ENCODE measurements around the gene SFXN4. TPM values are rescaled to one million over a fixed set of nuclear protein-coding genes. Genes with fewer than 3 reads are reported as not detected.
"Not testable (repeated sequence)": the region's sequence is repeated elsewhere in the genome, so short reads cannot be mapped to it uniquely, and the experiment has no call there.

SFXN4 gene
- polyA plus RNA-seq, 4 donors: 35.4 to 63.7 (median 54.4) TPM

- Histone ChIP-seq H3K4me3 (ENCODE audit: low read depth in 1 of 3, low read length in 3 of 3) (no peak overlapping the region), H3K27ac (ENCODE audit: low read depth in 1 of 3, low read length in 2 of 3) (no peak overlapping the region), H3K9me3 (ENCODE audit: control insufficient read depth in 2 of 2, insufficient read depth in 1 of 2, low read depth in 1 of 2, low read length in 1 of 2) (no peaks in the 10 kb centered on the region), H3K36me3 (ENCODE audit: control insufficient read depth in 3 of 3, insufficient read depth in 2 of 3, low read depth in 1 of 3, low read length in 3 of 3) (peaks cover 5 to 56% (median 5%) of the 10 kb centered on the region in 3 donors), H3K4me1 (ENCODE audit: control insufficient read depth in 3 of 3, insufficient read depth in 2 of 3, low read depth in 1 of 3, low read length in 2 of 3) (peaks cover 0 to 6% (median 2%) of the 10 kb centered on the region in 3 donors), H3K27me3 (ENCODE audit: control insufficient read depth in 3 of 3, insufficient read depth in 3 of 3, low read length in 3 of 3) (no peaks in the 10 kb centered on the region)
- DNase-seq (no peak), FAIRE-seq (no peak)
- WGBS, 3 donors: 95 to 98% (median 96%) methylated on average over 5 of the region's 5 CpGs
Measured at GRCh38 chr10:119162452-119163092, 2.9 kb downstream of the SFXN4 start.

- Histone ChIP-seq H3K9me3 (ENCODE audit: control insufficient read depth in 2 of 2, insufficient read depth in 1 of 2, low read depth in 1 of 2, low read length in 1 of 2) (no peaks in the 10 kb centered on the region), H3K27me3 (ENCODE audit: control insufficient read depth in 3 of 3, insufficient read depth in 3 of 3, low read length in 3 of 3) (no peaks in the 10 kb centered on the region), H3K36me3 (ENCODE audit: control insufficient read depth in 3 of 3, insufficient read depth in 2 of 3, low read depth in 1 of 3, low read length in 3 of 3) (peaks cover 5 to 55% (median 5%) of the 10 kb centered on the region in 3 donors), H3K4me1 (ENCODE audit: control insufficient read depth in 3 of 3, insufficient read depth in 2 of 3, low read depth in 1 of 3, low read length in 2 of 3) (peaks cover 0 to 6% (median 2%) of the 10 kb centered on the region in 3 donors), H3K27ac (ENCODE audit: low read depth in 1 of 3, low read length in 2 of 3) (no peak overlapping the region), H3K4me3 (ENCODE audit: low read depth in 1 of 3, low read length in 3 of 3) (no peak overlapping the region)
- FAIRE-seq: no peak
- DNase-seq: no peak
- 66 to 69% (median 68%) methylated on average over 11 of the region's 11 CpGs for WGBS, 3 donors
Measured at GRCh38 chr10:119161680-119162451, 3.6 kb downstream of the SFXN4 start.

- WGBS, 3 donors: 82 to 85% (median 84%) methylated on average over 8 of the region's 8 CpGs
- peaks cover 12 to 74% (median 18%) of the 10 kb centered on the region in 3 donors for H3K36me3 ChIP-seq (ENCODE audit: control insufficient read depth in 3 of 3, insufficient read depth in 2 of 3, low read depth in 1 of 3, low read length in 3 of 3)
- no peak for FAIRE-seq
Measured at GRCh38 chr10:119159332-119159731, 6.2 kb downstream of the SFXN4 start.

GRCh38 chr10:119153661-119154060, 11.9 kb downstream of the SFXN4 start:
- H3K27ac ChIP-seq (ENCODE audit: low read depth in 1 of 3, low read length in 2 of 3): no peak overlapping the region
- H3K4me3 ChIP-seq (ENCODE audit: low read depth in 1 of 3, low read length in 3 of 3): no peak overlapping the region
- DNase-seq: no peak
- 95 to 97% (median 96%) methylated on average over 12 of the region's 12 CpGs for WGBS, 3 donors
- H3K9me3 ChIP-seq (ENCODE audit: control insufficient read depth in 2 of 2, insufficient read depth in 1 of 2, low read depth in 1 of 2, low read length in 1 of 2): no peaks in the 10 kb centered on the region
- no peak for FAIRE-seq
- no peaks in the 10 kb centered on the region for H3K4me1 ChIP-seq (ENCODE audit: control insufficient read depth in 3 of 3, insufficient read depth in 2 of 3, low read depth in 1 of 3, low read length in 2 of 3)
- peaks cover 12 to 76% (median 19%) of the 10 kb centered on the region in 3 donors for H3K36me3 ChIP-seq (ENCODE audit: control insufficient read depth in 3 of 3, insufficient read depth in 2 of 3, low read depth in 1 of 3, low read length in 3 of 3)
- H3K27me3 ChIP-seq (ENCODE audit: control insufficient read depth in 3 of 3, insufficient read depth in 3 of 3, low read length in 3 of 3): no peaks in the 10 kb centered on the region

More at GRCh38 chr10:119159332-119159731, 6.2 kb downstream of the SFXN4 start:
- Histone ChIP-seq H3K27ac (ENCODE audit: low read depth in 1 of 3, low read length in 2 of 3) (no peak overlapping the region), H3K27me3 (ENCODE audit: control insufficient read depth in 3 of 3, insufficient read depth in 3 of 3, low read length in 3 of 3) (no peaks in the 10 kb centered on the region), H3K4me1 (ENCODE audit: control insufficient read depth in 3 of 3, insufficient read depth in 2 of 3, low read depth in 1 of 3, low read length in 2 of 3) (no peaks in the 10 kb centered on the region), H3K4me3 (ENCODE audit: low read depth in 1 of 3, low read length in 3 of 3) (no peak overlapping the region), H3K9me3 (ENCODE audit: control insufficient read depth in 2 of 2, insufficient read depth in 1 of 2, low read depth in 1 of 2, low read length in 1 of 2) (no peaks in the 10 kb centered on the region)
- no peak for DNase-seq

- WGBS, 3 donors: 88 to 95% (median 93%) methylated on average over 5 of the region's 5 CpGs
- no peak for DNase-seq
- Histone ChIP-seq H3K4me1 (ENCODE audit: control insufficient read depth in 3 of 3, insufficient read depth in 2 of 3, low read depth in 1 of 3, low read length in 2 of 3) (no peaks in the 10 kb centered on the region), H3K36me3 (ENCODE audit: control insufficient read depth in 3 of 3, insufficient read depth in 2 of 3, low read depth in 1 of 3, low read length in 3 of 3) (peaks cover 12 to 75% (median 17%) of the 10 kb centered on the region in 3 donors), H3K4me3 (ENCODE audit: low read depth in 1 of 3, low read length in 3 of 3) (no peak overlapping the region), H3K27me3 (ENCODE audit: control insufficient read depth in 3 of 3, insufficient read depth in 3 of 3, low read length in 3 of 3) (no peaks in the 10 kb centered on the region), H3K27ac (ENCODE audit: low read depth in 1 of 3, low read length in 2 of 3) (no peak overlapping the region), H3K9me3 (ENCODE audit: control insufficient read depth in 2 of 2, insufficient read depth in 1 of 2, low read depth in 1 of 2, low read length in 1 of 2) (no peaks in the 10 kb centered on the region)
- no peak for FAIRE-seq
Measured at GRCh38 chr10:119153041-119153440, 12.5 kb downstream of the SFXN4 start.

GRCh38 chr10:119151601-119152000, 13.9 kb downstream of the SFXN4 start:
- H3K9me3 ChIP-seq (ENCODE audit: control insufficient read depth in 2 of 2, insufficient read depth in 1 of 2, low read depth in 1 of 2, low read length in 1 of 2); H3K27ac ChIP-seq (ENCODE audit: low read depth in 1 of 3, low read length in 2 of 3); H3K27me3 ChIP-seq (ENCODE audit: control insufficient read depth in 3 of 3, insufficient read depth in 3 of 3, low read length in 3 of 3); H3K4me1 ChIP-seq (ENCODE audit: control insufficient read depth in 3 of 3, insufficient read depth in 2 of 3, low read depth in 1 of 3, low read length in 2 of 3); DNase-seq; FAIRE-seq; H3K4me3 ChIP-seq (ENCODE audit: low read depth in 1 of 3, low read length in 3 of 3): not testable (repeated sequence)
- H3K36me3 ChIP-seq (ENCODE audit: control insufficient read depth in 3 of 3, insufficient read depth in 2 of 3, low read depth in 1 of 3, low read length in 3 of 3): peaks cover 12 to 80% (median 18%) of the 10 kb centered on the region in 3 donors
- WGBS, 3 donors: 95 to 98% (median 98%) methylated on average over 6 of the region's 6 CpGs

GRCh38 chr10:119149729-119150128, 15.8 kb downstream of the SFXN4 start:
- Histone ChIP-seq H3K27ac (ENCODE audit: low read depth in 1 of 3, low read length in 2 of 3) (no peak overlapping the region), H3K27me3 (ENCODE audit: control insufficient read depth in 3 of 3, insufficient read depth in 3 of 3, low read length in 3 of 3) (no peaks in the 10 kb centered on the region), H3K4me1 (ENCODE audit: control insufficient read depth in 3 of 3, insufficient read depth in 2 of 3, low read depth in 1 of 3, low read length in 2 of 3) (no peaks in the 10 kb centered on the region), H3K4me3 (ENCODE audit: low read depth in 1 of 3, low read length in 3 of 3) (no peak overlapping the region), H3K36me3 (ENCODE audit: control insufficient read depth in 3 of 3, insufficient read depth in 2 of 3, low read depth in 1 of 3, low read length in 3 of 3) (peaks cover 5 to 77% (median 9%) of the 10 kb centered on the region in 3 donors), H3K9me3 (ENCODE audit: control insufficient read depth in 2 of 2, insufficient read depth in 1 of 2, low read depth in 1 of 2, low read length in 1 of 2) (no peaks in the 10 kb centered on the region)
- WGBS, 3 donors: 87 to 89% (median 88%) methylated on average over 13 of the region's 13 CpGs
- FAIRE-seq (no peak), DNase-seq (no peak)

GRCh38 chr10:119149157-119149556, 16.4 kb downstream of the SFXN4 start:
- FAIRE-seq (no peak), DNase-seq (peak in 1 of 2 donors; percentile 19)
- peaks cover 4 to 72% (median 7%) of the 10 kb centered on the region in 3 donors for H3K36me3 ChIP-seq (ENCODE audit: control insufficient read depth in 3 of 3, insufficient read depth in 2 of 3, low read depth in 1 of 3, low read length in 3 of 3)
- H3K27ac ChIP-seq (ENCODE audit: low read depth in 1 of 3, low read length in 2 of 3): no peak overlapping the region
- WGBS, 3 donors: 91 to 96% (median 95%) methylated on average over 8 of the region's 8 CpGs
- no peak overlapping the region for H3K4me3 ChIP-seq (ENCODE audit: low read depth in 1 of 3, low read length in 3 of 3)
- H3K9me3 ChIP-seq (ENCODE audit: control insufficient read depth in 2 of 2, insufficient read depth in 1 of 2, low read depth in 1 of 2, low read length in 1 of 2): no peaks in the 10 kb centered on the region
- no peaks in the 10 kb centered on the region for H3K27me3 ChIP-seq (ENCODE audit: control insufficient read depth in 3 of 3, insufficient read depth in 3 of 3, low read length in 3 of 3)
- H3K4me1 ChIP-seq (ENCODE audit: control insufficient read depth in 3 of 3, insufficient read depth in 2 of 3, low read depth in 1 of 3, low read length in 2 of 3): no peaks in the 10 kb centered on the region

Measured in small intestine (tissue), 7 donors.